SK-N-SH (cell line): Measurements from ENCODE around the gene SMIM36. TPM values are rescaled to one million over a fixed set of nuclear protein-coding genes. Genes with fewer than 3 reads are reported as not detected.

Experiments used
- CTCF ChIA-PET: fragments of 300-600, 350-600 bp; formaldehyde crosslinking; extraction: SDS; loops from one replicate; lab custom pipeline; 2021; lab: Yijun Ruan, JAX
- POLR2A ChIA-PET: fragments of 350-600 bp; sonication (Branson Sonifier 250); formaldehyde crosslinking; extraction: SDS; loops from one replicate; lab custom pipeline; 2020; ENCODE audit warnings: antibody characterized with exemption, inconsistent platforms; lab: Yijun Ruan, JAX
- DNase-seq: peaks from one replicate; pipeline ENCODE4 v3.0.0; 2012
- H2AFZ ChIP-seq: fragments of 200-600 bp; sonication (generic); 2 replicates; pipeline ENCODE4 v1.8.1; 2016; ENCODE audit warnings: antibody characterized with exemption, mild to moderate bottlenecking, low read depth
- H3F3A ChIP-seq: fragments of 200-600 bp; sonication (generic); replicated peaks from 2 replicates; pipeline ENCODE3; 2016; ENCODE audit warnings: antibody characterized with exemption, mild to moderate bottlenecking; ENCODE audit not compliant: insufficient read depth
- H3K27ac ChIP-seq, 2 experiments: fragments of 200-500 bp in 1 of 2; fragments of 200-600 bp in 1 of 2; sonication (Bioruptor generic) in 1 of 2; sonication (generic), shearing (Covaris generic) in 1 of 2; 2 replicates each; pipeline versions ENCODE4 v1.5.1 to v1.6.1; 2014 to 2016; ENCODE audit warnings: low read depth in 2 of 2, inconsistent platforms in 1 of 2, low read length in 1 of 2, mild to moderate bottlenecking in 1 of 2, mixed read lengths in 1 of 2
- H3K27me3 ChIP-seq: fragments of 200-600 bp; sonication (generic), shearing (Covaris generic); 2 replicates; pipeline ENCODE4 v1.6.1; 2016; ENCODE audit warnings: mixed run types; ENCODE audit not compliant: insufficient read depth
- H3K36me3 ChIP-seq, 2 experiments: fragments of 200-500 bp in 1 of 2; fragments of 200-600 bp in 1 of 2; sonication (Bioruptor generic) in 1 of 2; sonication (generic) in 1 of 2; replicated peaks in 1 of 2; 2 replicates each; pipeline versions ENCODE3 to v1.5.1; 2014 to 2016; ENCODE audit warnings: low read length in 1 of 2, mild to moderate bottlenecking in 1 of 2; ENCODE audit not compliant: insufficient read depth in 2 of 2, control insufficient read depth in 1 of 2
- H3K4me1 ChIP-seq, 2 experiments: fragments of 200-500 bp in 1 of 2; fragments of 200-600 bp in 1 of 2; sonication (Bioruptor generic) in 1 of 2; sonication (generic), shearing (Covaris generic) in 1 of 2; 2 replicates each; pipeline versions ENCODE4 v1.5.1 to v1.6.1; 2014 to 2016; ENCODE audit warnings: low read depth in 1 of 2, low read length in 1 of 2, mixed run types in 1 of 2; ENCODE audit not compliant: insufficient read depth in 2 of 2, control insufficient read depth in 1 of 2
- H3K4me2 ChIP-seq: fragments of 200-600 bp; sonication (generic), shearing (Covaris generic); 2 replicates; pipeline ENCODE4 v1.6.1; 2017; ENCODE audit warnings: mixed run types
- H3K4me3 ChIP-seq, 2 experiments: fragments of 200-500 bp in 1 of 2; fragments of 200-600 bp in 1 of 2; sonication (Bioruptor generic) in 1 of 2; sonication (generic), shearing (Covaris generic) in 1 of 2; 2 replicates each; pipeline versions ENCODE4 v1.5.1 to v1.8.1; 2014 to 2016; ENCODE audit warnings: low read depth in 2 of 2, inconsistent platforms in 1 of 2, low read length in 1 of 2, mild to moderate bottlenecking in 1 of 2, mixed read lengths in 1 of 2, moderate library complexity in 1 of 2
- H3K79me2 ChIP-seq: fragments of 200-600 bp; sonication (generic); 2 replicates; pipeline ENCODE4 v1.8.1; 2017; ENCODE audit warnings: mild to moderate bottlenecking; ENCODE audit not compliant: insufficient read depth
- H3K9ac ChIP-seq: fragments of 200-600 bp; sonication (generic); 2 replicates; pipeline ENCODE4 v1.6.1; 2017; ENCODE audit warnings: mixed run types
- H3K9me2 ChIP-seq: fragments of 200-600 bp; sonication (generic); 2 replicates; pipeline ENCODE4 v1.6.1; 2017; ENCODE audit warnings: mixed run types
- H3K9me3 ChIP-seq: fragments of 200-600 bp; sonication (generic); 2 replicates; pipeline ENCODE4 v1.6.1; 2017; ENCODE audit warnings: mixed run types, mild to moderate bottlenecking, moderate library complexity
- H4K20me1 ChIP-seq: fragments of 200-600 bp; sonication (generic); 2 replicates; pipeline ENCODE4 v1.6.1; 2017; ENCODE audit warnings: mild to moderate bottlenecking, mixed run types; ENCODE audit not compliant: insufficient read depth
- CHD2 ChIP-seq: fragments of 150-350 bp; IDR thresholded peaks from 2 replicates; pipeline ENCODE4 v1.6.1; 2018; ENCODE audit warnings: low read length; ENCODE audit not compliant: partially characterized antibody
- EP300 ChIP-seq, 2 experiments: IDR thresholded peaks; 2 replicates each; pipeline versions ENCODE4 v1.4.0 to v1.6.1; 2012; ENCODE audit warnings: borderline replicate concordance in 1 of 2, low read depth in 1 of 2, low read length in 1 of 2
- EZH2phosphoT487 ChIP-seq: fragments of 200-600 bp; sonication (generic); IDR thresholded peaks from 2 replicates; pipeline ENCODE4 v1.6.1; 2017; ENCODE audit warnings: low read depth, mixed run types, mild to moderate bottlenecking, antibody characterized with exemption, moderate library complexity, borderline replicate concordance
- FOSL2 ChIP-seq: IDR thresholded peaks from 2 replicates; pipeline ENCODE4 v1.4.0; 2012; ENCODE audit warnings: low read depth, mild to moderate bottlenecking, moderate library complexity, borderline replicate concordance
- FOXJ3 ChIP-seq: sonication (generic); formaldehyde crosslinking; IDR thresholded peaks from 2 replicates; pipeline ENCODE4 v1.5.1; 2020; ENCODE audit warnings: mild to moderate bottlenecking, missing genetic modification reagents
- FOXM1 ChIP-seq: IDR thresholded peaks from 2 replicates; pipeline ENCODE4 v1.4.0; 2012; ENCODE audit warnings: low read depth, mild to moderate bottlenecking
- GABPA ChIP-seq: IDR thresholded peaks from 2 replicates; pipeline ENCODE4 v1.4.0; 2012; ENCODE audit warnings: low read depth, mild to moderate bottlenecking
- GATA2 ChIP-seq: sonication (generic); formaldehyde crosslinking; IDR thresholded peaks from 2 replicates; pipeline ENCODE4 v1.5.0; 2020; ENCODE audit warnings: mild to moderate bottlenecking, missing genetic modification reagents
- JUND ChIP-seq: IDR thresholded peaks from 2 replicates; pipeline ENCODE4 v1.4.0; 2012
- MEF2A ChIP-seq: IDR thresholded peaks from 2 replicates; pipeline ENCODE4 v1.4.0; 2012; ENCODE audit warnings: low read depth, borderline replicate concordance
- RAD21 ChIP-seq: IDR thresholded peaks from 2 replicates; pipeline ENCODE4 v1.6.1; 2012; ENCODE audit warnings: mild to moderate bottlenecking, low read length
- RCOR1 ChIP-seq: fragments of 150-350 bp; IDR thresholded peaks from 2 replicates; pipeline ENCODE4 v1.6.1; 2017; ENCODE audit warnings: antibody characterized with exemption, low read length
- RXRA ChIP-seq: IDR thresholded peaks from 2 replicates; pipeline ENCODE4 v1.4.0; 2012; ENCODE audit warnings: low read depth, mild to moderate bottlenecking, borderline replicate concordance
- SMC3 ChIP-seq: IDR thresholded peaks from 2 replicates; pipeline ENCODE4 v1.6.1; 2012; ENCODE audit warnings: low read depth, low read length, improper control_type of control experiment
- TAF1 ChIP-seq: IDR thresholded peaks from 2 replicates; pipeline ENCODE4 v1.6.1; 2012; ENCODE audit warnings: low read depth, mild to moderate bottlenecking, low read length, moderate library complexity, borderline replicate concordance
- TCF12 ChIP-seq: IDR thresholded peaks from 2 replicates; pipeline ENCODE4 v1.4.0; 2012
- TEAD4 ChIP-seq: IDR thresholded peaks from 2 replicates; pipeline ENCODE4 v1.4.0; 2012; ENCODE audit warnings: mild to moderate bottlenecking, borderline replicate concordance; ENCODE audit not compliant: insufficient read depth
- YY1 ChIP-seq: IDR thresholded peaks from 2 replicates; pipeline ENCODE4 v1.4.0; 2012; ENCODE audit warnings: low read depth, mild to moderate bottlenecking
- WGBS: methylation state at CpG from one replicate; pipeline ENCODE4 v1.1.6; 2017; ENCODE audit warnings: low lambda C conversion rate; 5-methylcytosine and 5-hydroxymethylcytosine counted together
- polyA plus RNA-seq, 3 experiments: library from polyadenylated mRNA; depleted of rRNA; stranded (reverse); fragments of >200 nt; gene quantifications; 2 replicates each; pipeline ENCODE4 v1.2.3, GENCODE V29; 2012
- TF ChIP-seq, protein P1 (sequence below): IDR thresholded peaks from 2 replicates; pipeline ENCODE4 v1.4.0; 2012; ENCODE audit warnings: low read depth
- TF ChIP-seq, protein P2 (sequence below): IDR thresholded peaks from 2 replicates; pipeline ENCODE4 v1.4.0; 2012; ENCODE audit warnings: low read depth, borderline replicate concordance
- TF ChIP-seq, protein P3 (sequence below): IDR thresholded peaks from 2 replicates; pipeline ENCODE4 v1.6.1; 2012; ENCODE audit warnings: mild to moderate bottlenecking, low read depth, low read length, moderate library complexity
- TF ChIP-seq, protein P4 (sequence below): fragments of 150-350 bp; IDR thresholded peaks from 2 replicates; pipeline ENCODE4 v1.6.1; 2017; ENCODE audit warnings: antibody characterized with exemption, low read length, low read depth, borderline replicate concordance
- TF ChIP-seq, protein P5 (sequence below): IDR thresholded peaks from 2 replicates; pipeline ENCODE4; 2012

SMIM36 gene
- polyA plus RNA-seq, 1 of the 3 experiments (the other 2 are of a cell fraction): not detected

DNA sequence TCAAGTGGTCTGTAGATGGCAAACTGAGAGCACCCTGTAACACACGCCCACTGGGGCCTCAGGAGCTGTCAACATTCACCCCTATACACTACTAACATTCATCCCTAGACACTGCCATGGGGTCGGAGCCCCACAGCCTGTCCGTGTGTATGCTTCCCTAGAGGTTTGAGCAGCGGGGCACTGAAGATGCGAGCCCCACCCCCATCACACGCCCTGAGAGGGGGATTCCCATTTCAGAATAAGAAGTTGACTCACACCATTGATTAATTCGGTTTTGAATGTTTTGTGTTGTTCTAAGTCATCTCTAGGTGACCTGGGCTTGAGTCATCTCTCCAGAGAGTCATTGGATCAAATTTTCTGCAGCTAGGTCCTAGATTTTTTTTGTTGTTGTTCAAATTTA is 52.3 kb downstream of the SMIM36 start:
- Histone ChIP-seq H3K4me2 (0 out of 2 replicates have a peak overlapping the region, but pooled peaks have one; percentile 30), H3K4me3 (no peak overlapping the region), H3K4me1 (peaks cover 0 to 16% of the 10 kb centered on the region in 2 experiments; a peak in 2 of 4 replicates), H3K9me3 (no peaks in the 10 kb centered on the region), H3K9ac (no peak overlapping the region), H3K79me2 (no peaks in the 10 kb centered on the region), H3K9me2 (no peaks in the 10 kb centered on the region), H3K27me3 (no peaks in the 10 kb centered on the region), H4K20me1 (no peaks in the 10 kb centered on the region), H2AFZ (no peak overlapping the region), H3K27ac (peak overlapping the region in 1 of 2 experiments; percentile 22; a peak in 1 of 4 replicates), H3F3A (peaks cover 6% of the 10 kb centered on the region), H3K36me3 (no peaks in the 10 kb centered on the region)
- CTCF ChIA-PET: interaction anchor here (1.0 kb wide), 1 partner anchor 277 kb away, joined by 3 read pairs; no protein-coding TSS in a partner anchor
- POLR2A ChIA-PET: no interaction called here
- WGBS: 49% methylated on average over 7 of the region's 7 CpGs
- DNase-seq: no peak
- TF ChIP-seq RCOR1 (no peak), JUND (peak; percentile 81), FOXM1 (no peak), FOSL2 (peak; percentile 93), CHD2 (no peak), RXRA (0 out of 2 replicates have a peak, but pooled peaks have one; percentile 62), MEF2A (no peak), YY1 (no peak), TCF12 (peak; percentile 61), GATA2 (no peak), TAF1 (no peak), EP300 (IDR thresholded peaks at IDR 0.05; ENCODE audit: borderline replicate concordance in 1 of 2, low read depth in 1 of 2, low read length in 1 of 2) (peak in 1 of 2 experiments; percentile 62; a peak in 1 of 4 replicates), GABPA (no peak), RAD21 (no peak), TEAD4 (0 out of 2 replicates have a peak, but pooled peaks have one; percentile 13), FOXJ3 (no peak), EZH2phosphoT487 (no peak), SMC3 (no peak)
- TF ChIP-seq, protein P1, sequence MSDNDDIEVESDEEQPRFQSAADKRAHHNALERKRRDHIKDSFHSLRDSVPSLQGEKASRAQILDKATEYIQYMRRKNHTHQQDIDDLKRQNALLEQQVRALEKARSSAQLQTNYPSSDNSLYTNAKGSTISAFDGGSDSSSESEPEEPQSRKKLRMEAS: 0 out of 2 replicates have a peak, but pooled peaks have one; percentile 19
- TF ChIP-seq, protein P2, sequence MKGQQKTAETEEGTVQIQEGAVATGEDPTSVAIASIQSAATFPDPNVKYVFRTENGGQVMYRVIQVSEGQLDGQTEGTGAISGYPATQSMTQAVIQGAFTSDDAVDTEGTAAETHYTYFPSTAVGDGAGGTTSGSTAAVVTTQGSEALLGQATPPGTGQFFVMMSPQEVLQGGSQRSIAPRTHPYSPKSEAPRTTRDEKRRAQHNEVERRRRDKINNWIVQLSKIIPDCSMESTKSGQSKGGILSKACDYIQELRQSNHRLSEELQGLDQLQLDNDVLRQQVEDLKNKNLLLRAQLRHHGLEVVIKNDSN: no peak
- TF ChIP-seq, protein P3, sequence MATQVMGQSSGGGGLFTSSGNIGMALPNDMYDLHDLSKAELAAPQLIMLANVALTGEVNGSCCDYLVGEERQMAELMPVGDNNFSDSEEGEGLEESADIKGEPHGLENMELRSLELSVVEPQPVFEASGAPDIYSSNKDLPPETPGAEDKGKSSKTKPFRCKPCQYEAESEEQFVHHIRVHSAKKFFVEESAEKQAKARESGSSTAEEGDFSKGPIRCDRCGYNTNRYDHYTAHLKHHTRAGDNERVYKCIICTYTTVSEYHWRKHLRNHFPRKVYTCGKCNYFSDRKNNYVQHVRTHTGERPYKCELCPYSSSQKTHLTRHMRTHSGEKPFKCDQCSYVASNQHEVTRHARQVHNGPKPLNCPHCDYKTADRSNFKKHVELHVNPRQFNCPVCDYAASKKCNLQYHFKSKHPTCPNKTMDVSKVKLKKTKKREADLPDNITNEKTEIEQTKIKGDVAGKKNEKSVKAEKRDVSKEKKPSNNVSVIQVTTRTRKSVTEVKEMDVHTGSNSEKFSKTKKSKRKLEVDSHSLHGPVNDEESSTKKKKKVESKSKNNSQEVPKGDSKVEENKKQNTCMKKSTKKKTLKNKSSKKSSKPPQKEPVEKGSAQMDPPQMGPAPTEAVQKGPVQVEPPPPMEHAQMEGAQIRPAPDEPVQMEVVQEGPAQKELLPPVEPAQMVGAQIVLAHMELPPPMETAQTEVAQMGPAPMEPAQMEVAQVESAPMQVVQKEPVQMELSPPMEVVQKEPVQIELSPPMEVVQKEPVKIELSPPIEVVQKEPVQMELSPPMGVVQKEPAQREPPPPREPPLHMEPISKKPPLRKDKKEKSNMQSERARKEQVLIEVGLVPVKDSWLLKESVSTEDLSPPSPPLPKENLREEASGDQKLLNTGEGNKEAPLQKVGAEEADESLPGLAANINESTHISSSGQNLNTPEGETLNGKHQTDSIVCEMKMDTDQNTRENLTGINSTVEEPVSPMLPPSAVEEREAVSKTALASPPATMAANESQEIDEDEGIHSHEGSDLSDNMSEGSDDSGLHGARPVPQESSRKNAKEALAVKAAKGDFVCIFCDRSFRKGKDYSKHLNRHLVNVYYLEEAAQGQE: no peak
- TF ChIP-seq, protein P4, sequence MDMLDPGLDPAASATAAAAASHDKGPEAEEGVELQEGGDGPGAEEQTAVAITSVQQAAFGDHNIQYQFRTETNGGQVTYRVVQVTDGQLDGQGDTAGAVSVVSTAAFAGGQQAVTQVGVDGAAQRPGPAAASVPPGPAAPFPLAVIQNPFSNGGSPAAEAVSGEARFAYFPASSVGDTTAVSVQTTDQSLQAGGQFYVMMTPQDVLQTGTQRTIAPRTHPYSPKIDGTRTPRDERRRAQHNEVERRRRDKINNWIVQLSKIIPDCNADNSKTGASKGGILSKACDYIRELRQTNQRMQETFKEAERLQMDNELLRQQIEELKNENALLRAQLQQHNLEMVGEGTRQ: no peak
- TF ChIP-seq, protein P5, sequence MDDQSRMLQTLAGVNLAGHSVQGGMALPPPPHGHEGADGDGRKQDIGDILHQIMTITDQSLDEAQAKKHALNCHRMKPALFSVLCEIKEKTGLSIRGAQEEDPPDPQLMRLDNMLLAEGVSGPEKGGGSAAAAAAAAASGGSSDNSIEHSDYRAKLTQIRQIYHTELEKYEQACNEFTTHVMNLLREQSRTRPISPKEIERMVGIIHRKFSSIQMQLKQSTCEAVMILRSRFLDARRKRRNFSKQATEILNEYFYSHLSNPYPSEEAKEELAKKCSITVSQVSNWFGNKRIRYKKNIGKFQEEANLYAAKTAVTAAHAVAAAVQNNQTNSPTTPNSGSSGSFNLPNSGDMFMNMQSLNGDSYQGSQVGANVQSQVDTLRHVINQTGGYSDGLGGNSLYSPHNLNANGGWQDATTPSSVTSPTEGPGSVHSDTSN: peak; percentile 78
